Measurements from ENCODE around the gene TTN.

- peak; percentile 66 to 75 (median 71) for TF ChIP-seq CTCF (IDR thresholded peaks at IDR 0.05)
- peak; percentile 48 for TF ChIP-seq POLR2A (IDR thresholded peaks at IDR 0.05)
These were observed 284.1 kb downstream of the TTN start for GRCh38 chr2:178522950-178523595.

Data from ovary (tissue), 3 donors.